OCI-LY1 (cell line): ENCODE data around the gene PPIL3.
A peak's percentile ranks its signal among the peaks of the same experiment; 100 is the strongest.

ENCODE experiments used
- H2AFZ ChIP-seq: fragments of 200-600 bp; sonication (generic), shearing (Covaris generic); 2 replicates; pipeline ENCODE4 v1.6.0; 2014; ENCODE audit warnings: antibody characterized with exemption, mild to moderate bottlenecking, low read length
- H3F3A ChIP-seq: fragments of 200-600 bp; sonication (generic), shearing (Covaris generic); 2 replicates; pipeline ENCODE4 v1.6.0; 2014; ENCODE audit warnings: mild to moderate bottlenecking, antibody characterized with exemption, low read length, moderate library complexity; ENCODE audit not compliant: insufficient read depth
- H3K27ac ChIP-seq: fragments of 200-600 bp; sonication (generic); 2 replicates; pipeline ENCODE4 v1.5.1; 2014; ENCODE audit warnings: low read length, mixed run types, mild to moderate bottlenecking, low read depth; ENCODE audit not compliant: poor library complexity, severe bottlenecking
- H3K27me3 ChIP-seq: fragments of 200-600 bp; sonication (generic); 2 replicates; pipeline ENCODE4 v1.6.0; 2014; ENCODE audit warnings: antibody characterized with exemption, mild to moderate bottlenecking, low read length, moderate library complexity; ENCODE audit not compliant: insufficient read depth
- H3K36me3 ChIP-seq: fragments of 200-600 bp; sonication (generic); 2 replicates; pipeline ENCODE4 v1.6.1; 2014; ENCODE audit warnings: mild to moderate bottlenecking, antibody characterized with exemption, low read length, moderate library complexity, mixed read lengths; ENCODE audit not compliant: insufficient read depth
- H3K4me1 ChIP-seq: fragments of 200-600 bp; sonication (generic); 2 replicates; pipeline ENCODE4 v1.5.1; 2014; ENCODE audit warnings: mild to moderate bottlenecking, low read length, moderate library complexity; ENCODE audit not compliant: insufficient read depth, severe bottlenecking
- H3K4me2 ChIP-seq: fragments of 200-600 bp; sonication (generic), shearing (Covaris generic); 2 replicates; pipeline ENCODE4 v1.6.1; 2014; ENCODE audit warnings: low read length
- H3K4me3 ChIP-seq: fragments of 200-600 bp; sonication (generic); 2 replicates; pipeline ENCODE4 v1.5.1; 2014; ENCODE audit warnings: low read length, low read depth, mild to moderate bottlenecking, mixed read lengths; ENCODE audit not compliant: poor library complexity, severe bottlenecking
- H3K79me2 ChIP-seq: fragments of 200-600 bp; shearing (Covaris generic); 2 replicates; pipeline ENCODE4 v1.6.1; 2016; ENCODE audit warnings: mixed run types, low read length, mixed read lengths; ENCODE audit not compliant: insufficient read depth
- H3K9ac ChIP-seq: fragments of 200-600 bp; sonication (generic), shearing (Covaris generic); 2 replicates; pipeline ENCODE4 v1.6.1; 2014; ENCODE audit warnings: mild to moderate bottlenecking, low read length, mixed read lengths
- H3K9me2 ChIP-seq: fragments of 200-600 bp; sonication (generic), shearing (Covaris generic); 2 replicates; pipeline ENCODE4 v1.6.1; 2014; ENCODE audit warnings: low read depth, mild to moderate bottlenecking, low read length, mixed read lengths
- H3K9me3 ChIP-seq: fragments of 200-600 bp; shearing (Covaris generic); 2 replicates; pipeline ENCODE4 v1.6.1; 2014; ENCODE audit warnings: low read length, mixed read lengths
- H4K20me1 ChIP-seq: fragments of 200-600 bp; sonication (generic), shearing (Covaris generic); 2 replicates; pipeline ENCODE4 v1.6.0; 2016; ENCODE audit warnings: mild to moderate bottlenecking, low read length; ENCODE audit not compliant: insufficient read depth
- EZH2 ChIP-seq: fragments of 200-600 bp; sonication (generic), shearing (Covaris generic); IDR thresholded peaks from 2 replicates; pipeline ENCODE4 v1.8.0; 2017; ENCODE audit warnings: borderline replicate concordance, mixed run types, mild to moderate bottlenecking, antibody characterized with exemption, low read length, moderate library complexity, mixed read lengths
- TF ChIP-seq, protein P1 (sequence below): fragments of 200-600 bp; sonication (generic), shearing (Covaris generic); IDR thresholded peaks from 2 replicates; pipeline ENCODE4 v1.5.1; 2017; ENCODE audit warnings: mild to moderate bottlenecking, antibody characterized with exemption, low read length, moderate library complexity, mixed read lengths

PPIL3 gene

DNA sequence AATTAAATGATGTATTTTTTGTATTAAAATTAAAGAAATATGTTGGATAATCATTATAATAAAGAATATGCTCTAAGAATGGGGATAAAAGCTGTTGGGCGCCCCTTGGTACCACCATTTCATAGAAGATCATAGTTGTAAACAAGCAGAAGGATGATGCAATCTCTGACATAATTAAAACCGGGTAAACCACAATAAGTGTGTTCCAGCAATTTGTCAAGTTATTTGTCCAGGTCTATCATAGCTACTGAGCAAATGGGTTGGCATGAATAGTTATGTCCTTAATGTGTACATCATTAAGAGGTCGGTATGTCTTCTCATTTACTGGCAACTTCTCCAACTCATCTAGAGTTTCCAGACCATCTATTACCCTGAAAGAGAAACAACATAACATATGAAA is 17.7 kb downstream of the PPIL3 start:
- Histone ChIP-seq H3K4me2 (no peak overlapping the region), H3K9me3 (no peaks in the 10 kb centered on the region), H3K4me3 (no peak overlapping the region), H3K27me3 (no peaks in the 10 kb centered on the region), H3K79me2 (no peaks in the 10 kb centered on the region), H3K36me3 (peaks cover 54% of the 10 kb centered on the region), H2AFZ (no peak overlapping the region), H4K20me1 (no peaks in the 10 kb centered on the region), H3K9ac (no peak overlapping the region), H3K4me1 (no peaks in the 10 kb centered on the region), H3K27ac (no peak overlapping the region), H3F3A (no peaks in the 10 kb centered on the region), H3K9me2 (no peaks in the 10 kb centered on the region)
- TF ChIP-seq, protein P1, sequence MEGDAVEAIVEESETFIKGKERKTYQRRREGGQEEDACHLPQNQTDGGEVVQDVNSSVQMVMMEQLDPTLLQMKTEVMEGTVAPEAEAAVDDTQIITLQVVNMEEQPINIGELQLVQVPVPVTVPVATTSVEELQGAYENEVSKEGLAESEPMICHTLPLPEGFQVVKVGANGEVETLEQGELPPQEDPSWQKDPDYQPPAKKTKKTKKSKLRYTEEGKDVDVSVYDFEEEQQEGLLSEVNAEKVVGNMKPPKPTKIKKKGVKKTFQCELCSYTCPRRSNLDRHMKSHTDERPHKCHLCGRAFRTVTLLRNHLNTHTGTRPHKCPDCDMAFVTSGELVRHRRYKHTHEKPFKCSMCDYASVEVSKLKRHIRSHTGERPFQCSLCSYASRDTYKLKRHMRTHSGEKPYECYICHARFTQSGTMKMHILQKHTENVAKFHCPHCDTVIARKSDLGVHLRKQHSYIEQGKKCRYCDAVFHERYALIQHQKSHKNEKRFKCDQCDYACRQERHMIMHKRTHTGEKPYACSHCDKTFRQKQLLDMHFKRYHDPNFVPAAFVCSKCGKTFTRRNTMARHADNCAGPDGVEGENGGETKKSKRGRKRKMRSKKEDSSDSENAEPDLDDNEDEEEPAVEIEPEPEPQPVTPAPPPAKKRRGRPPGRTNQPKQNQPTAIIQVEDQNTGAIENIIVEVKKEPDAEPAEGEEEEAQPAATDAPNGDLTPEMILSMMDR = no peak
- no peak for TF ChIP-seq EZH2

GRCh38 chr2:200869014-200869413 is 19.9 kb downstream of the PPIL3 start:
- TF ChIP-seq EZH2 = no peak
- TF ChIP-seq, protein P1 = no peak
- H3K27me3 ChIP-seq = no peaks in the 10 kb centered on the region
- no peak overlapping the region for H3K9ac ChIP-seq

DNA sequence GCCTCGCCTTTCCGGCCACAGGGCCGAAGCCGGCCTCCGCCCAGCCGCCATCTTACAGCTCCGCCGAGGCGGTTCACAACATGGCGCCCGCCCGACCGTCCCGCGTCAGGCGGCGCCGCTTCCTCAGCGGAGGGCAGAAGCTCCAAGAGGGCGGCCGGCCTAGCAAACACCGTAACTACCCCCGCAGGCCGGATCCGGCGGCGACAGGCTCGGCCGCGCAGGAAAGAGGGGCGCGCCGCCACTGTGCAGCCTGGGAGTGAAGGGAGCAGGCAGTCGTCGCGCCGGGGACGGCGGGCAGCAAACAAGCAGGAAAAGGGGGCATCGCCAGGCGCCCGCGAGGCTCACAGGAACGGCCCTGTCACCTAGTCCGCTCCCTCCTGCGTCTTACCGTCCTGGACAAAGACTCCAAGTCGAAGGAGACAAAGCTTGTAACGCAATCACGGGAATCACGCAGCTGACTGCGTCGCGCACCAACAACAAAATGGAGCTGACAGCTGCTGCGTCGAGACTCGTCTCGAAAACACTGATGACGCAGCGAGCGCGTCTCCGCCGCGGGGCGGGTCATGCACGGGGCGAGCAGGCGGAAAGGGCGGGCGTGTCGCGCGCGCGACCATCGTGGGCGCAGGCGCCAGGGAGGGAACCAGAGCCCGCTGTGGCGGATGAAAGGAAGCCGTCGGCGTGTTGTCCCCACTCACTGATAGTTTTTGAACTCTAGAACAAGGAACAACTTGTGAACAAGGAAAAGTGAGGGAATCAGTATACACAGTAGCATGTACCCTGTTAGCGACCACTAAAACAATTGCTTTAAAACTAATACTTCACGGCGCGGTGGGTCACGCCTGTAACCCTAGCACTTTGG is 24.5 kb downstream of the PPIL3 start, which contains the start of gene CLK1:
Gene CLK1 (minus strand): TSS at position 483 of the 859 bp plus-strand sequence. CDS start 2,796 bp downstream, outside the sequence.
- H3K27me3 ChIP-seq = no peaks in the 10 kb centered on the region
- H3F3A ChIP-seq = no peaks in the 10 kb centered on the region
- H3K79me2 ChIP-seq = peaks cover 50% of the 10 kb centered on the region
- peak within 1 kb of the TSS; percentile 86 for H3K4me2 ChIP-seq
- H3K9ac ChIP-seq = peak within 1 kb of the TSS; percentile 96
- peak within 1 kb of the TSS; percentile 79 for H3K4me3 ChIP-seq
- H2AFZ ChIP-seq = peak within 1 kb of the TSS; percentile 72; the same call in 1 of the 2 replicates
- H4K20me1 ChIP-seq = peaks cover 3% of the 10 kb centered on the region; the same call in 1 of the 2 replicates
- H3K36me3 ChIP-seq = peaks cover 41% of the 10 kb centered on the region
- H3K9me2 ChIP-seq = no peaks in the 10 kb centered on the region
- TF ChIP-seq EZH2 = no peak
- TF ChIP-seq, protein P1 = no peak
- H3K9me3 ChIP-seq = no peaks in the 10 kb centered on the region
- peak within 1 kb of the TSS; percentile 84 for H3K27ac ChIP-seq
- peaks cover 25% of the 10 kb centered on the region for H3K4me1 ChIP-seq

More at GRCh38 chr2:200869014-200869413, 19.9 kb downstream of the PPIL3 start:
- Histone ChIP-seq H3F3A (no peaks in the 10 kb centered on the region), H3K36me3 (peaks cover 33% of the 10 kb centered on the region), H3K27ac (no peak overlapping the region), H3K9me3 (no peaks in the 10 kb centered on the region), H3K4me1 (peaks cover 7% of the 10 kb centered on the region), H3K4me2 (no peak overlapping the region), H2AFZ (no peak overlapping the region), H3K4me3 (no peak overlapping the region), H3K79me2 (peaks cover 4% of the 10 kb centered on the region), H4K20me1 (no peaks in the 10 kb centered on the region), H3K9me2 (no peaks in the 10 kb centered on the region)
